Measurements from ENCODE around the gene FGF11.
A peak's percentile ranks its signal among the peaks of the same experiment; 100 is the strongest.

Gene FGF11

DNA sequence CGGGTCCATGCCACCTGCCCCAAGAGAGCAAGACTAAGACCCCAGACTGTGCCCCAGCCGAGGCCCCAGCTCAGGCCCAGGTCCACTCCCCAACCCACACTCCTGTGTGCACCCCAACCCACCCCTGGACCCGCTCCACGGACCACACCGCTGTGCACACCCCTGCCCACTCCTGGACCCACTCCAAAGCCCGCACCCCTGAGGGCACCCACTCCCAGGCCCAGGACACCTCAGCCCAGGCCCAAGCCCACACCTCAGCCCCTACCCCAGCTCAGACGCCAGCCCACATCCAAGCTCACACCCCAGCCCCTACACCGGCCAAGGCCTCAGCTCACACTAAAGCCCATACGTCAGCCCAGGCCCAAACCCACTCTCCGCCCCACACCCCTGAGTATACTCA is 9.6 kb upstream of the FGF11 start:
- no peak for DNase-seq (ENCODE audit: low read depth in 2 of 2)

GRCh38 chr17:7431231-7431630 is 8.1 kb upstream of the FGF11 start:
- DNase-seq (ENCODE audit: low read depth in 2 of 2) = no peak

DNA sequence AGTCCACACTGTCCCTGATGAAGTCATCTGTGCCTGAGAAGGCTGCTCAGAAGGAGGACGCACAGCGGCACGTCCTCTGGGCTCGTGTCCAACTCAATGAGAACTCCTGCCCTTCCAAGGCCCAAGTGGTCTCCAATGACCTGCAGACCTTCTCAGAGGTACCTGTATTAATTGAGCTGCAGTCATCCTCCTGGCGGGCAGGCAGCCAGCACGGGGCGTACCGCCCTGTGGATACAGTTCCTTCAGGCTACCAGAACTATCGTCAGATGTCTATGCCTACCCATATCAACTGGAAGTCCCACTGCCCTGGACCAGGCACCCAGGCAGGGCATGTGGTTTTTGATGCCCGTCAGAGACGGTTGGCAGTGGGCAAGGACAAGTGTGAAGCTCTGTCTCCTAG is 7.0 kb upstream of the FGF11 start:
- DNase-seq (ENCODE audit: low read depth in 2 of 2) = no peak

DNA sequence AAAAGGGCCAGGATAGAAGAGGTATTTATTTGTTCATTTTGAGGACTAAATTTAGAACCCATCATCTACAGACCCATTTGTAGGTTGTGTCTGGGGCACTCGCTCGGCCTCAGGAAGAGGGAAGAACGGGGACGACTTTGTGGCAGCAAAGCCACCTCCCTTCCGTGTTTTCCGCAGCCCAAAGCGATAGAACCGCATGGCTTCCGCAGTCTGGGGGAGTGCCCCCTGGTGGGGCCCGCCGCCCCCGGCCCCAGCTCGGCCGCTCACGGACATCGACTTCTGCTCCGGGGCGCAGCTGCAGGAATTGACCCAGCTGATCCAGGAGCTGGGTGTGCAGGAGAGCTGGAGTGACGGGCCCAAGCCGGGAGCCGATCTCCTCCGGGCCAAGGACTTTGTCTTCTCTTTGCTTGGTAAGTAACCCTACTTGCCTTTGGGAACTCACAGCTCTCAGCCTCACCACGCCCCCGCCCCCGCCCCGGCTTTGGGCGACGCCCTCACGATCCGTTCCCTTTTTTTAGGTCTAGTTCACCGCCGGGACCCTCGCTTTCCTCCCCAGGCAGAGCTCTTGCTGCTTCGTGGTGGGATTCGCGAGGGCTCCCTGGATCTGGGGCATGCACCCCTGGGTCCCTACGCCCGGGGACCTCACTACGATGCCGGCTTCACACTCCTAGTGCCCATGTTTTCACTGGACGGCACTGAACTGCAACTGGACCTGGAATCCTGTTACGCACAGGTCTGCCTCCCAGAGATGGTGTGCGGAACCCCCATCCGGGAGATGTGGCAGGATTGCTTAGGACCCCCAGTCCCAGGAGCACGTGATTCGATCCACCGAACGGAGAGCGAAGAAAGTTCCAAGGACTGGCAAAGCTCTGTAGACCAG is 3.4 kb upstream of the FGF11 start:
- peak in 1 of 2 experiments; percentile 56 for DNase-seq (ENCODE audit: low read depth in 2 of 2)

DNA sequence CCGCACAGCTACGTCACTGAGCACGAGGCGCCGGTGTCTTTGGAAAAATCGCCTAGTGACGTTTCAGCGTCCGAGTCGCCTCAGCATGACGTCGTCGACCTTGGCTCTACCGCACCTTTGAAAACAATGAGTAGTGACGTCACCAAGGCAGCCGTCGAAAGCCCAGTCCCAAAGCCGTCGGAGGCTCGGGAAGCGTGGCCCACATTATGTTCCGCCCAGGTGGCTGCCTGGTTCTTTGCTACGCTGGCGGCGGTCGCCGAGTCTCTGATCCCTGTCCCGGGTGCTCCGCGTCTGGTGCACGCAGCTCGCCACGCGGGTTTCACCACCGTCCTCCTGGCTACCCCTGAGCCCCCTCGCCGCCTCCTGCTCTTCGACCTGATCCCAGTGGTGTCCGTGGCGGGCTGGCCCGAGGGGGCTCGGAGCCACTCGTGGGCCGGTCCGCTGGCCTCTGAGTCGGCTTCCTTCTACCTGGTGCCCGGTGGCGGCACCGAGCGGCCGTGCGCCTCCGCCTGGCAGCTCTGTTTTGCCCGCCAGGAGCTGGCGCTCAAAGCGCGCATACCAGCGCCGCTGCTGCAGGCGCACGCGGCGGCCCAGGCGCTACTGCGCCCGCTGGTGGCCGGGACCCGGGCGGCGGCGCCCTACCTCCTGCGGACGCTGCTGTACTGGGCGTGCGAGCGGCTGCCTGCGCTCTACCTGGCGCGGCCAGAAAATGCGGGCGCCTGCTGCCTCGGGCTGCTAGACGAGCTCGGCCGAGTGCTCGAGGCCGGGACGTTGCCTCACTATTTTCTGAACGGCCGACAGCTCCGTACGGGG is 2.5 kb upstream of the FGF11 start:
- DNase-seq (ENCODE audit: low read depth in 2 of 2) = peak; percentile 57 to 73

- DNase-seq (ENCODE audit: low read depth in 2 of 2) = no peak
These were observed 1.9 kb upstream of the FGF11 start for GRCh38 chr17:7437369-7437863.

GRCh38 chr17:7437950-7438614 is 1.2 kb upstream of the FGF11 start:
- DNase-seq (ENCODE audit: low read depth in 2 of 2) = peak in 1 of 2 experiments; percentile 67

- DNase-seq (ENCODE audit: low read depth in 2 of 2) = no peak
These were observed 454 bp upstream of the FGF11 start for GRCh38 chr17:7438656-7439460.

DNA sequence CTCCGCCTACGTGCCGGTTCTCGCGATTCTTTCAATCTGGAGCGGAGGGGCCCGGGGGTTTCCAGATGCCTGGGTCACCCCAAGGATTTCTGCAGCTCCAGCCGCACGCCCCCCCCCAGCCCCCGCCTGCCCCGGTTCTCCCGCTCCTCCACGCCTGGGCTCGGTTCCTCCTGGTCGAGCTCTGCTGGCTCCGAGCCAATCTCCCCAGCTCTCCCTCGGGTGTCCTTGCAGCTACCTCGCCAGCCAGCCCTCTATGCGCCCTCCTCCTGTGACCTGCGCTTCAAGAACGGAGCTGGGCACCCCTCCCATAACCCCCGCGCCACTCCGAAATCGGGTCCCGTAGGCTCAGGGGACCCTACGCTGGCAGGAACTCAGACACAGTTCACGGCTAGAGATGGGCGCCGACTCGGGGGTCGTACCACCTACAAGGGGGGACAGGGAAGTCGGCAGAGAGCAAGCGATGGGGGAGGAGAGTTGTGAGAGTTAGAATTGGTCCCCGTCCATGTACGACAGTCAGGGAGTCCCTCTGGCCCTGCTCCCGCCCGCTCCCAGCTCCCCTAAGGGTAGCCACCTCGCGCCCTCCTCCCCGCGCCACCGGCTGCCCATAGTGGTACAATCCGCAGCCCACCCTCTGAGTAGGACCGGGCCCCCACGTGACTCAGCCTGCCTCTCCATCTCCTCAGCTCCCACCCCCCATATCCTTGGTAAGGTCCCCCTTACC is 961 bp downstream of the FGF11 start:
- DNase-seq (ENCODE audit: low read depth in 2 of 2) = no peak

GRCh38 chr17:7440834-7441195 is 1.5 kb downstream of the FGF11 start:
- no peak for DNase-seq (ENCODE audit: low read depth in 2 of 2)

- no peak for DNase-seq (ENCODE audit: low read depth in 2 of 2)
These were observed 2.0 kb downstream of the FGF11 start for GRCh38 chr17:7441266-7441665.

GRCh38 chr17:7442142-7442541 is 2.8 kb downstream of the FGF11 start:
- DNase-seq (ENCODE audit: low read depth in 2 of 2) = no peak

DNA sequence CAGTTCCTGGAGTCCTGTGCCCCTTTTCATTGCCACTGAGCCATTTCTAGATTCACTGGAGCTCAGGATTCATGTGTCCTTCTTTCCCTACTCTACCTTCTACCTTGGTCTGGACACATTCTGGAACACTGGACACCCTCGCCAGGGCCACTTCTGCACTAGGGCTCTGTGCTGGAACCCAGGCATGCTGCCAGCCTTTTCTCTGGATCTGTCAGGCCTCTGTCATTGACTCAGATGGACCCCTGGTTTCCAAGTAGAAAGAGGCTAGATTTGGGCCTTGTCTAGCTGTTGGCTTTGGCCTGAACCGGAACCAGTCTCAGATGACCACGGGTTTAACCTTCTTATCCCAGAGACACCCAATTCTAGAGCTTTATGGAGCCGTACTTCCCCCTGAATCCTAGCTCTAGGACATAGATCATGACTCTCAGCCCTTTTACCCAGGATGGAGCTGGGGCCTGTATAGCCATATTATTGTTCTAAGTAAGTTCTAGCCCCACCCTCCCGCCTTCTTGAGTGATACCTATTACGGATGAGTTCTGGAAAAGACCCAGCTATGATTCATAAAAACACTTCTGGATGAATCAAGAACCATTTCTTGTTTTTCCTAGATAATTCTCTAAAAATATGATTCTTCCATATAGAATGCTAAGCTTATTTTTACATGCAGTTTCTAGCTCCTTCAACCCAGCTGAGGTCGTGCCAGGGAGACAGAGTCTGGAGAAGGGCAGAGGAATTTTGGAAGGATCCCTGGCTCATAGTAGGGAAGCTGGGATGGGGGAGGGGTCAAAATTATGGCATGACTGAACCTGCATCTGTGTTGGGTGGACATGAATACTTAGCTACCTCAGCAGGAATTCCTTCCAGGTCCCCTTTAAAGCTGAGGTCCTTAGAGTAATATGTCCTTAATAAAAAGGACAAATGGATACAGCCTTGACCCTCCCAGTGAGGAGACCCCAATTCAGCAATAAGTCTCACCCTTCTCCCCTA is 4.5 kb downstream of the FGF11 start:
- DNase-seq (ENCODE audit: low read depth in 2 of 2) = no peak

- no peak for DNase-seq (ENCODE audit: low read depth in 2 of 2)
These were observed 5.6 kb downstream of the FGF11 start, which contains the start of gene CHRNB1 for GRCh38 chr17:7444682-7445618. Gene CHRNB1 (plus strand): TSS chr17:7445061. CDS start chr17:7445128, 67 bp downstream.

DNA sequence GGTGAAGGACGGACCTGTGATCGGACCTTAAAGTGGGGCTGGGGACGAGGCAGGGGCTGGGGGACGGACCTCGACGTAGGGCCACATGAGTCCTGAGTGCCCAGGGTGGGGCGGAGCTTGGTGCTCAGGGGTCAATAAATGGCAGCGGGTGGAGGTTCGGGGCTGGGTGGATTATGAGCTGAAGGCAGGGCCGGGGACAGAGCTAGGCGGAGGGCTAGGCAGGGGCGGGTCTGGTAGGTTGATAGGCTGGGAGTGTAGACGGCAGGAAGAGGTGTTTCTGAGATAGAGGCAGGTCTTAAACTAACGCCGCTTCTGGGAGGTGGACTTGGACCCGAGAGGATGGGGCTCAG is 6.3 kb downstream of the FGF11 start:
- DNase-seq (ENCODE audit: low read depth in 2 of 2) = no peak

- DNase-seq (ENCODE audit: low read depth in 2 of 2) = no peak
These were observed 9.1 kb downstream of the FGF11 start for GRCh38 chr17:7448461-7448860.

DNA sequence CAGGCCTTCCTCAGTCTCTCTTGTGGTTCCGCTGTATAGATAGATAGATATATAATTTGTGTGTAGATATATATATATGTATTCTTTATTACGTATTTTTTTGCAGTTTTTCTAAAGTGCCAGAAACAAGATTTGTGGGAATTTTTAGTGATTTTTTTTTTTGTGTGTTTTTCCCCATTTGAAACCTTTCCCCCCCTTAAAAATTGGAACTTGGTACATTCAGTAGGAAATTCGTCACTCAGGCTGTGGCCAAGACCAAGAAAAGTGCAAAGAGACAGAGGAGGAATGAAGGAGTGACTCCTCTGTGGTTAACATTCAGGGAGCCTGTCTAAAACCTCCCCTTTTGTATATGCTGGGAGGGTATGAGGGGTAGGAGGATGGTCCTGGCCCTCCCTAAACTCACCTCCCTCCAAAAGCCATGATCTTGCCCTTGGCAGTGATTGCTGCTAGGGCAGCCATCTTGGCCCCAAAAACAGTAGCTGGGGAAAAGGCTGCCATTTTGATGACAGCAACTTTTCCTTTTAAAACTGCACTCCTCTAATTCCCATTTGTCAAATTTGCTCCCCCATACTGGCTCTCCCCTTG is 20.7 kb downstream of the FGF11 start:
- no peak for DNase-seq (ENCODE audit: low read depth in 2 of 2)

Data from stimulated activated CD4-positive, alpha-beta T cell treated with anti-CD3 and anti-CD28 coated beads, Interleukin-12 subunit alpha, Interleukin-12 subunit beta, amount 100 ng/mL, for 24 hours (primary cell).